GM21526 (cell line): ENCODE results near the gene PCCB.
"Not testable (repeated sequence)": the region's sequence is repeated elsewhere in the genome, so short reads cannot be mapped to it uniquely, and the experiment has no call there.

ENCODE experiments used
- ATAC-seq: cut with Tn5 transposase; IDR thresholded peaks from one replicate; pipeline ENCODE4 v1.9.1; 2021; ENCODE audit warnings: moderate library complexity; ENCODE audit not compliant: unreplicated experiment, low FRiP score

The PCCB gene

GRCh38 chr3:136250059-136250902 lies at the start of gene PCCB:
PCCB (plus strand) TSS chr3:136250340; CDS start chr3:136250376, 36 bp downstream.
- peak; percentile 98 for ATAC-seq

GRCh38 chr3:136207489-136208115 lies 42.5 kb upstream of the PCCB start:
- ATAC-seq = no peak

- no peak for ATAC-seq
Observed at GRCh38 chr3:136209921-136210320, 40.2 kb upstream of the PCCB start.

- ATAC-seq = no peak
Observed at GRCh38 chr3:136211547-136211946, 38.6 kb upstream of the PCCB start.

- ATAC-seq = not testable (repeated sequence)
Observed at GRCh38 chr3:136222746-136223145, 27.4 kb upstream of the PCCB start.

- ATAC-seq = no peak
Observed at GRCh38 chr3:136232413-136232812, 17.7 kb upstream of the PCCB start.

GRCh38 chr3:136235545-136235944 lies 14.6 kb upstream of the PCCB start:
- no peak for ATAC-seq

GRCh38 chr3:136236109-136236508 lies 14.0 kb upstream of the PCCB start:
- ATAC-seq = no peak

GRCh38 chr3:136237103-136237502 lies 13.0 kb upstream of the PCCB start:
- ATAC-seq = no peak

- ATAC-seq = no peak
Observed at GRCh38 chr3:136237961-136238649, 12.0 kb upstream of the PCCB start.

- ATAC-seq = no peak
Observed at GRCh38 chr3:136239094-136239493, 11.0 kb upstream of the PCCB start.

- ATAC-seq = no peak
Observed at GRCh38 chr3:136245691-136246090, 4.4 kb upstream of the PCCB start.

GRCh38 chr3:136247436-136247835 lies 2.7 kb upstream of the PCCB start:
- ATAC-seq = no peak

GRCh38 chr3:136247855-136248590 lies 2.1 kb upstream of the PCCB start:
- ATAC-seq = no peak

GRCh38 chr3:136249091-136249490 lies 1.0 kb upstream of the PCCB start:
- ATAC-seq = no peak

GRCh38 chr3:136249593-136249992 lies 547 bp upstream of the PCCB start:
- ATAC-seq = no peak

- ATAC-seq = peak; percentile 12
Observed at GRCh38 chr3:136250903-136251460, 842 bp downstream of the PCCB start.

- no peak for ATAC-seq
Observed at GRCh38 chr3:136251511-136251910, 1.4 kb downstream of the PCCB start.

- ATAC-seq = no peak
Observed at GRCh38 chr3:136255672-136256406, 5.7 kb downstream of the PCCB start.

- ATAC-seq = no peak
Observed at GRCh38 chr3:136258199-136258598, 8.1 kb downstream of the PCCB start.
